NT2/D1 (cell line): ENCODE data around the gene SLC45A1.

Experiments used
- DNase-seq: peaks from one replicate; pipeline ENCODE4 v3.0.0-alpha.2; 2011; ENCODE audit warnings: low read depth, low spot score
- H3K27me3 ChIP-seq: 2 replicates; pipeline ENCODE4 v1.6.0; 2011; ENCODE audit warnings: mild to moderate bottlenecking; ENCODE audit not compliant: insufficient read length, insufficient read depth
- H3K36me3 ChIP-seq: 2 replicates; pipeline ENCODE4 v1.6.1; 2011; ENCODE audit warnings: mild to moderate bottlenecking, low read length, mixed read lengths; ENCODE audit not compliant: insufficient read depth, insufficient read length
- H3K4me1 ChIP-seq: 2 replicates; pipeline ENCODE4 v1.5.1; 2011; ENCODE audit not compliant: insufficient read depth, insufficient read length
- H3K4me3 ChIP-seq: 2 replicates; pipeline ENCODE4 v1.5.1; 2011; ENCODE audit warnings: low read depth; ENCODE audit not compliant: insufficient read length
- H3K9ac ChIP-seq: 2 replicates; pipeline ENCODE4 v1.6.0; 2011; ENCODE audit warnings: low read depth; ENCODE audit not compliant: insufficient read length
- H3K9me3 ChIP-seq: 2 replicates; pipeline ENCODE4 v1.5.1; 2011; ENCODE audit warnings: mild to moderate bottlenecking, low read length; ENCODE audit not compliant: insufficient read depth
- SUZ12 ChIP-seq: IDR thresholded peaks from 2 replicates; pipeline ENCODE4 v1.6.1; 2011; ENCODE audit not compliant: insufficient read length, insufficient read depth; ENCODE audit errors: extremely low read depth
- YY1 ChIP-seq: IDR thresholded peaks from 2 replicates; pipeline ENCODE4 v1.6.1; 2011; ENCODE audit not compliant: insufficient read length, insufficient read depth
- ZNF274 ChIP-seq: IDR thresholded peaks from 2 replicates; pipeline ENCODE4 v1.6.1; 2011; ENCODE audit warnings: mild to moderate bottlenecking, low read depth, low read length

The SLC45A1 gene

DNA sequence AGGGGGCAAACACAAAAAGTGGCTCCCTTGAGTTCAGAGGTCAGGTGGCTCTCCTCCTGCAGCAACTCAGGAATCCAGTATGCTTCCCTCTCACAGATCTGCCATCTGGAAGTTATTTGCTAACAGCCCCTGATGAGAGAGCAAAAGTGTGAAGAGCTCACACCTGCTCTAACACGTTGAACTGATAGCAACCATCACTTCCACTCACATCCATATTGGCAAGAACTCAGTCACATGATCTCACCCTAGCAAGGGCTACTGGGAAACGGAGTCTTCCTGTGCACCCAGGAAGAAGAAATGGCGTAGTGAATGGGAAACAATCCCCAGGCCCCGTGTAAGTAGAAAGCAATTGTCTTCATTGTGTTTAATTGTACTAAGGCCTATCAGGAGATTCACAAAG, 20.7 kb upstream of the SLC45A1 start:
- DNase-seq: no peak

DNA sequence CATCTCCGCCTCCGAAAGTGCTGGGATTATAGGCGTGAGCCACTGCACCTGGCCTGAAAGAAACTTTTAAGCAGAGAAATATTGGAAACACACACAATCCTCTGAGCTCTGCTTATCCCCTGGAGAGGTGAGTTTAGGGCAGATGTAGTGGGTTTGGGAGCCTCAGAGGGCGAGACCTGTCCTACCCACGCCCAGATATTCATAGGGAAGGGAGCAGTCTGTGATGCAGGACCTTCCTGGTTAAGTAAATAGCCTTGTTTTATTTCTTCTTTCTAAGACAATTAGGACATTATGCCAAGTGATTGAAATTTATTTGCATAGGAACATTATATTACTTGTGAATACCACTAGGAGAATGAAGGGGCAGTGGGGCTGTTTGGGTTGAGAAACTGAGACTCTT, 18.0 kb upstream of the SLC45A1 start:
- DNase-seq: no peak
- Histone ChIP-seq H3K9me3 (no peaks in the 10 kb centered on the region), H3K4me1 (no peaks in the 10 kb centered on the region), H3K4me3 (no peak overlapping the region), H3K27me3 (no peaks in the 10 kb centered on the region), H3K36me3 (no peaks in the 10 kb centered on the region), H3K9ac (no peak overlapping the region)
- TF ChIP-seq SUZ12: no peak
- TF ChIP-seq ZNF274: no peak
- no peak for TF ChIP-seq YY1

More for the DNA sequence above, 20.7 kb upstream of the SLC45A1 start:
- no peaks in the 10 kb centered on the region for H3K9me3 ChIP-seq
- TF ChIP-seq YY1: no peak
- no peak for TF ChIP-seq SUZ12
- TF ChIP-seq ZNF274: no peak
- H3K4me3 ChIP-seq: no peak overlapping the region
- no peak overlapping the region for H3K9ac ChIP-seq
- H3K27me3 ChIP-seq: no peaks in the 10 kb centered on the region
- H3K36me3 ChIP-seq: no peaks in the 10 kb centered on the region
- no peaks in the 10 kb centered on the region for H3K4me1 ChIP-seq

DNA sequence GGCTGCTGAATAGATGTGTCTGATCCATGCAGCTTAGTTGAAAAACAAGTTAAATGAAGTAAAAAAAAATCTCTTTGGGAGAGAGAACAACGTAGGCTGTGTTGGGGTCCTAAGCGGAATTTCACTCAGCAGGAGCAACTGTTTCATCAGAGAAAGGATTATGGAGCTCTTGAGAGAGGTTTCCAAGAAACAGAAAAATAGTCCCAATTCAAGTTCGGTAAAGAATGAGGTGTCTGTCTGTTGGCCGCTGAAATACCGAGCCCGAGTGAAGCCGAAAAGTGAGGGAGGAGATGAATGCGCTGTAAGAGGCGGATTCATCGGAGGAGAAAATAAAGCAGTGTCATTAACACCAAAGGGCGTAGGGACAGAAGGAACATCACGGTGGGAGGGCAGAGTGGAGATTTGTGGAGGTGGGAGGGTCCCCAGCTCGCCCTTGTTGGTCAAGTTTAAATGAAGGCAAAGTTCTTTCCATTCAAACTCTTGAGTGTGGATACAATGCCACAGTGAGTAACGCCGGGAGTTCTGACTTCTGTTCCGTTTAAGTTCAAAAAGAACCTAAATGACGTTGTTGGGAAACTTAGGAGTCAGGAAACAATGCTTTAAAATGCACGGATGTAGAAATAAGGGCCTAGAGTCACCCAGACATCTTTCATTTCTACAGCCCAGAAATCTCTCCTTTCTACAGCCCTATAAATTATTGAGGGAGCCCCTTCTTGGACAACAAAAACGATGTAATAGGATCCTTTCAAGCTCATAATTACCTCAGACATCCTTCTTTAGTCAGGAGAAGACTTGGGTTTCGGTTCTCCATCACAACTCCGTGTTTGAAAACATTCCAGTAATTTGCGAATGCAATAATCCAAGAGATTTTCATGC, 15.6 kb upstream of the SLC45A1 start:
- Histone ChIP-seq H3K4me3 (no peak overlapping the region), H3K9me3 (no peaks in the 10 kb centered on the region), H3K9ac (no peak overlapping the region), H3K27me3 (no peaks in the 10 kb centered on the region), H3K36me3 (no peaks in the 10 kb centered on the region), H3K4me1 (no peaks in the 10 kb centered on the region)
- TF ChIP-seq ZNF274: no peak
- TF ChIP-seq SUZ12: no peak
- no peak for TF ChIP-seq YY1
- DNase-seq: no peak

DNA sequence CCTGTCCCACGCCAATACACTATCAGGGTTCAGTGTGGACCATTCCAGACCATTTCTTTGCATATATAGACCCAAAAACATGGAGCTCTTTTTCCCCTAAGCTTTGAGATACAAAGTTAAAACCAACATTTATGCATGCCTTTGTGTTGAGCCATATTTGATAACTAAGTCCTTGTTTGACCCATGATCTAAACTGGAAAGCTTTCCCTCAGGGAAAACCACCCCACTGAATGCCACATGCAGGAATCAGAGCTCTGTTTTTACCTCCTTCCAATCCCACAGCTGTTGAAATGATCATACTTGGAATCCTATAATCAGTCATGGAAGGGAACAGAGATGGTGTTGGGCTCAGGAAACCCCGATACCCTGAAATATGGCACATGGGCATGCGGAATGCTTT, 14.8 kb upstream of the SLC45A1 start:
- TF ChIP-seq SUZ12 (no peak), ZNF274 (no peak), YY1 (no peak)
- no peaks in the 10 kb centered on the region for H3K9me3 ChIP-seq
- H3K27me3 ChIP-seq: no peaks in the 10 kb centered on the region
- H3K4me1 ChIP-seq: no peaks in the 10 kb centered on the region
- DNase-seq: no peak
- no peak overlapping the region for H3K9ac ChIP-seq
- H3K4me3 ChIP-seq: no peak overlapping the region
- H3K36me3 ChIP-seq: no peaks in the 10 kb centered on the region

DNA sequence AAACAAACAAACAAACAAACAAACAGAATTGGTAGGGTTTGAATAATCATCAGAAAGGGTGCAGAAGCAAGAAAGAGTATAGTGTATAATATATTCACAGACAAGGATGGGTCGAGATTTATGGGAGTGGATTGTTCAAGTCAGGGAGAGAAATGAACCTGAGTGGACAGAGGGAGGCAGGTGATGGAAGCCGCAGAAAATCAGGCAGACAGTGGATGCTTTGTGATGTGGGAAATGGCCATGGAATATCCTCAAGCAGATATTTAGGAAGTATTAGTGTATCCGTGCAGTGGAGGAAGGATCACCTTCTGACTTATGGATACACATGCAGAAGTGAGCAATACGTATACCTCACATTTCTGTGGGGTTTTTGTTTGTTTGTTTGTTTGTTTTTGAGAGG, 14.0 kb upstream of the SLC45A1 start:
- H3K9me3 ChIP-seq: no peaks in the 10 kb centered on the region
- no peak for DNase-seq
- no peaks in the 10 kb centered on the region for H3K4me1 ChIP-seq
- no peak overlapping the region for H3K9ac ChIP-seq
- H3K27me3 ChIP-seq: no peaks in the 10 kb centered on the region
- no peak for TF ChIP-seq YY1
- no peak for TF ChIP-seq ZNF274
- TF ChIP-seq SUZ12: no peak
- H3K4me3 ChIP-seq: no peak overlapping the region
- H3K36me3 ChIP-seq: no peaks in the 10 kb centered on the region

DNA sequence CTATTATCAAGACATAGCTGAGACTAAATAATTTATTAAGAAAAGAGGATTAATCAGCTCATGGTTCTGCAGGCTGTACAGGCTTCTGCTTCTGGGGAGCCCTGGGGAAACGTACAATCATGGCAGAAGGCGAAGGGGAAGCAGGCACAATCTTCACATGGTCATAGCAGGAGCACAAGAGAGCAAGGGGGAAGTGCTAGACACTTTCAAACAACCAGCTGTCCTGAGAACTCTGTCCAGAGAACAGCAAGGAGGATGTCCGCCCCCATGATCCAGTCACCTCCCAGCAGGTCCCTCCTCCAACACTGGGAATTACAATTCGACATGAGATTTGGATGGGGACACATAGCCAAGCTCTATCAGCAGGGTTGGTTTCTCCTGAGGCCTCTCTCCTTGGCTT, 10.3 kb upstream of the SLC45A1 start:
- Histone ChIP-seq H3K9me3 (no peaks in the 10 kb centered on the region), H3K27me3 (no peaks in the 10 kb centered on the region), H3K4me3 (no peak overlapping the region), H3K36me3 (no peaks in the 10 kb centered on the region), H3K9ac (no peak overlapping the region), H3K4me1 (no peaks in the 10 kb centered on the region)
- TF ChIP-seq SUZ12 (no peak), ZNF274 (no peak), YY1 (no peak)
- no peak for DNase-seq

DNA sequence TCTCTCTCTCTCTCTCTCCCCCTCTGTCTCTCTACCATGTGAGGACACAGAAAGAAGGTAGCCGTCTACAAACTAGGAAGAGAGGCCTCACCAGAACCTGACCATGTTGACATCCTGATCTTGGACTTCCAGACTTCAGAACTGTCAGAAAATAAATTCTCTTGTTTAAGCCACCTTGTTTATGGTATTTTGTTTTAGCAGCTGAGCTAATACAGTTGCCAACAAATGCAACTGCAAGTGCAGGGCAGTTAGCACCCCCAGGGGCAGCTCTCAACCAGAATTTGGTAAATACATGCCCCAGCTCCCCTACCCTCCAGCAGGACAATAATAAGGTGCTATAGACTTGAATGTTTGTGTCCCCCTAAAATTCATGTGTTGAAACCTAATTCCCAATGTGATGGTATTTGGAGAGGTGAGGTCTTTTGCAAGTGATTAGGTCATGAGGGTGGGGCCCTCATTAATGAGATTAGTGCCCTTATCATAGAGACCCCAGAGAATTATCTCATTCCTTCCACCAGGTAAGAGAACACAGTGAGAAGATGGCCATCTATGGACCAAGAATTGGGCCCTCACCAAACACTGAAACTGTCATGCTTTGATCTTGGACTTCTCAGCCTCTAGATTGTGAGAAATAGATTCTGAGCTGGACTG, 6.7 kb upstream of the SLC45A1 start:
- peaks cover 2% of the 10 kb centered on the region for H3K27me3 ChIP-seq
- H3K9me3 ChIP-seq: no peaks in the 10 kb centered on the region
- H3K4me3 ChIP-seq: no peak overlapping the region
- DNase-seq: no peak
- no peaks in the 10 kb centered on the region for H3K36me3 ChIP-seq
- H3K4me1 ChIP-seq: peaks cover 8% of the 10 kb centered on the region
- TF ChIP-seq YY1 (no peak), ZNF274 (no peak), SUZ12 (no peak)
- H3K9ac ChIP-seq: no peak overlapping the region
